CD14-positive monocyte (primary cell): Measurements from ENCODE around the gene MEIS2. TPM values are rescaled to one million over a fixed set of nuclear protein-coding genes. Genes with fewer than 3 reads are reported as not detected.

Source experiments
- DNase-seq, 3 donors: peaks; one replicate each; pipeline ENCODE4 v3.0.0-alpha.2; 2011 to 2022
- H2AFZ ChIP-seq: 2 replicates; pipeline ENCODE4 v1.6.0; 2012; ENCODE audit warnings: mild to moderate bottlenecking, low read depth, low read length, inconsistent platforms; ENCODE audit not compliant: insufficient read depth, poor library complexity, severe bottlenecking
- H3K27ac ChIP-seq, 2 donors: 1 replicate in 1 of 2; 2 replicates in 1 of 2; pipeline ENCODE4 v1.5.1; 2012 to 2013; ENCODE audit warnings: low read length in 2 of 2, control low read depth in 1 of 2, inconsistent platforms in 1 of 2, low read depth in 1 of 2, mild to moderate bottlenecking in 1 of 2
- H3K27me3 ChIP-seq, 2 donors: one replicate each; pipeline versions ENCODE4 v1.6.0 to v1.6.1; 2011 to 2013; ENCODE audit warnings: low read length in 2 of 2; ENCODE audit not compliant: control insufficient read depth in 2 of 2, insufficient read depth in 2 of 2
- H3K36me3 ChIP-seq, 2 donors: replicated peaks in 1 of 2; 1 replicate in 1 of 2; 2 replicates in 1 of 2; pipeline versions ENCODE4 v1.5.1 to v1.6.1; 2012 to 2013; ENCODE audit warnings: low read length in 2 of 2, control low read depth in 1 of 2, inconsistent platforms in 1 of 2, mild to moderate bottlenecking in 1 of 2; ENCODE audit not compliant: insufficient read depth in 2 of 2, control insufficient read depth in 1 of 2
- H3K4me1 ChIP-seq, 2 donors: 1 replicate in 1 of 2; 2 replicates in 1 of 2; pipeline versions ENCODE4 v1.5.1 to v1.6.1; 2012 to 2013; ENCODE audit warnings: low read length in 2 of 2, control low read depth in 1 of 2, inconsistent platforms in 1 of 2, mild to moderate bottlenecking in 1 of 2, moderate library complexity in 1 of 2; ENCODE audit not compliant: insufficient read depth in 2 of 2, control insufficient read depth in 1 of 2
- H3K4me2 ChIP-seq: replicated peaks from 2 replicates; pipeline ENCODE3; 2012; ENCODE audit warnings: low read length, moderate library complexity, mild to moderate bottlenecking; ENCODE audit not compliant: poor library complexity, severe bottlenecking; ENCODE audit errors: extremely low read depth
- H3K4me3 ChIP-seq, 3 experiments: fragments of 200-600 bp in 1 of 3; sonication (generic) in 1 of 3; replicated peaks in 1 of 3; 1 replicate in 2 of 3; 2 replicates in 1 of 3; pipeline ENCODE4 v1.5.1; 2011 to 2013; ENCODE audit warnings: low read length in 3 of 3, mild to moderate bottlenecking in 3 of 3, control low read depth in 2 of 3, low read depth in 2 of 3, inconsistent platforms in 1 of 3, moderate library complexity in 1 of 3
- H3K79me2 ChIP-seq: 2 replicates; pipeline ENCODE4 v1.6.0; 2012; ENCODE audit warnings: mild to moderate bottlenecking, control low read depth, inconsistent platforms, low read length, moderate library complexity; ENCODE audit not compliant: insufficient read depth
- H3K9ac ChIP-seq: 2 replicates; pipeline ENCODE4 v1.6.0; 2017; ENCODE audit warnings: low read length, mild to moderate bottlenecking; ENCODE audit not compliant: insufficient read depth, poor library complexity, severe bottlenecking
- H3K9me3 ChIP-seq, 2 donors: replicated peaks in 1 of 2; 1 replicate in 1 of 2; 2 replicates in 1 of 2; pipeline versions ENCODE4 v1.5.1 to v1.6.1; 2012 to 2013; ENCODE audit warnings: low read length in 2 of 2, control low read depth in 1 of 2; ENCODE audit not compliant: control insufficient read depth in 1 of 2, insufficient read depth in 1 of 2
- H4K20me1 ChIP-seq: 2 replicates; pipeline ENCODE4 v1.6.0; 2012; ENCODE audit warnings: mild to moderate bottlenecking, low read length, control low read depth, moderate library complexity; ENCODE audit not compliant: insufficient read depth
- H3K27ac Mint-ChIP-seq, 7 donors: one replicate each; pipeline ENCODE4 v1.8.0; 2020; ENCODE audit warnings: mild to moderate bottlenecking in 7 of 7, mixed read lengths in 7 of 7, moderate library complexity in 6 of 7, inconsistent platforms in 2 of 7
- H3K27me3 Mint-ChIP-seq, 3 donors: one replicate each; pipeline ENCODE4 v1.8.0; 2021 to 2022; ENCODE audit warnings: low read depth in 3 of 3, mild to moderate bottlenecking in 3 of 3, mixed read lengths in 3 of 3, moderate library complexity in 3 of 3, inconsistent platforms in 1 of 3
- H3K36me3 Mint-ChIP-seq, 2 donors: one replicate each; pipeline ENCODE4 v1.8.0; 2020; ENCODE audit warnings: mixed read lengths in 2 of 2, inconsistent platforms in 1 of 2, mild to moderate bottlenecking in 1 of 2
- H3K4me1 Mint-ChIP-seq: one replicate; pipeline ENCODE4 v1.8.0; 2020; ENCODE audit warnings: mild to moderate bottlenecking, mixed read lengths
- H3K4me3 Mint-ChIP-seq, 2 donors: one replicate each; pipeline ENCODE4 v1.8.0; 2020; ENCODE audit warnings: mild to moderate bottlenecking in 2 of 2, mixed read lengths in 2 of 2, moderate library complexity in 1 of 2
- H3K9me3 Mint-ChIP-seq, 7 donors: one replicate each; pipeline ENCODE4 v1.8.0; 2020 to 2022; ENCODE audit warnings: mixed read lengths in 7 of 7, mild to moderate bottlenecking in 6 of 7, moderate library complexity in 6 of 7, inconsistent platforms in 2 of 7
- CTCF ChIP-seq: fragments of 200-600 bp; IDR thresholded peaks from one replicate; pipeline ENCODE4 v1.8.0; 2022; ENCODE audit warnings: antibody characterized with exemption, mild to moderate bottlenecking
- WGBS: methylation state at CpG from one replicate; pipeline ENCODE4 v1.1.5; 2013; ENCODE audit warnings: missing lambda C conversion rate; ENCODE audit not compliant: insufficient coverage; 5-methylcytosine and 5-hydroxymethylcytosine counted together
- intact Hi-C, 2 donors: fragments of 100-400 bp; cut with micrococcal nuclease; formaldehyde crosslinking; loops; one replicate each; pipeline versions ENCODE4 v1.15.0 to v1.15.1; 2023
- polyA plus RNA-seq, 3 donors: library from polyadenylated mRNA; depleted of rRNA in 1 of 3; unstranded in 2 of 3; stranded (reverse) in 1 of 3; fragments of 300-500 nt in 2 of 3; fragments of >200 nt in 1 of 3; fragmentation: Illumina TruSeq in 2 of 3; gene quantifications; 1 replicate in 2 of 3; 2 replicates in 1 of 3; pipeline ENCODE4 v1.2.3, GENCODE V29; 2012 to 2021

The MEIS2 gene
- polyA plus RNA-seq, 3 donors = not detected

GRCh38 chr15:36877796-36878683 is 222.3 kb downstream of the MEIS2 start:
- peak overlapping the region in 1 of 2 donors; percentile 81 for H3K4me3 Mint-ChIP-seq
- no peak overlapping the region for H3K9ac ChIP-seq
- H3K4me3 ChIP-seq = no peak overlapping the region
- H3K27ac ChIP-seq = no peak overlapping the region
- H3K27me3 ChIP-seq = peaks cover 69 to 87% of the 10 kb centered on the region in 2 donors
- H3K36me3 Mint-ChIP-seq = no peaks in the 10 kb centered on the region
- H3K27ac Mint-ChIP-seq = no peak overlapping the region
- no peak for TF ChIP-seq CTCF
- peaks cover 0 to 25% (median 13%) of the 10 kb centered on the region in 7 donors for H3K9me3 Mint-ChIP-seq
- no peaks in the 10 kb centered on the region for H3K79me2 ChIP-seq
- DNase-seq = no peak
- no peak overlapping the region for H2AFZ ChIP-seq
- no peak overlapping the region for H3K4me2 ChIP-seq
- 2% methylated on average over 15 of the region's 38 CpGs for WGBS
- peaks cover 7 to 50% of the 10 kb centered on the region in 2 donors for H3K9me3 ChIP-seq
- H3K27me3 Mint-ChIP-seq = peaks cover 69 to 84% (median 72%) of the 10 kb centered on the region in 3 donors
- H3K4me1 ChIP-seq = no peaks in the 10 kb centered on the region
- intact Hi-C loops = no loop called here
- no peaks in the 10 kb centered on the region for H3K36me3 ChIP-seq
- no peaks in the 10 kb centered on the region for H4K20me1 ChIP-seq
- peaks cover 2% of the 10 kb centered on the region for H3K4me1 Mint-ChIP-seq

- intact Hi-C loops = no loop called here
- Histone ChIP-seq H2AFZ (no peak overlapping the region), H3K4me1 (no peaks in the 10 kb centered on the region), H3K36me3 (no peaks in the 10 kb centered on the region), H3K27ac (no peak overlapping the region), H3K27me3 (peaks cover 61 to 79% of the 10 kb centered on the region in 2 donors), H3K9me3 (peaks cover 7 to 42% of the 10 kb centered on the region in 2 donors), H3K9ac (no peak overlapping the region), H4K20me1 (no peaks in the 10 kb centered on the region), H3K4me3 (no peak overlapping the region), H3K4me2 (no peak overlapping the region), H3K79me2 (no peaks in the 10 kb centered on the region)
- no peak for DNase-seq
- Mint-ChIP-seq H3K4me1 (no peaks in the 10 kb centered on the region), H3K27me3 (peaks cover 61 to 76% (median 65%) of the 10 kb centered on the region in 3 donors), H3K4me3 (peak overlapping the region in 1 of 2 donors; percentile 81), H3K36me3 (no peaks in the 10 kb centered on the region), H3K27ac (no peak overlapping the region), H3K9me3 (peaks cover 0 to 20% (median 13%) of the 10 kb centered on the region in 7 donors)
- 41% methylated on average over 3 of the region's 8 CpGs for WGBS
- TF ChIP-seq CTCF = no peak
These were observed 223.1 kb downstream of the MEIS2 start for GRCh38 chr15:36877294-36877693.
